Subcutaneous abdominal adipose tissue (tissue), 5 donors: ENCODE data around the gene MS4A6A.
"Not testable (repeated sequence)": the region's sequence is repeated elsewhere in the genome, so short reads cannot be mapped to it uniquely, and the experiment has no call there.

ENCODE experiments used
- H3K27ac ChIP-seq: one replicate; pipeline ENCODE4 v1.7.0; 2013; ENCODE audit warnings: low read depth, mild to moderate bottlenecking, inconsistent platforms, low read length, moderate library complexity
- H3K27me3 ChIP-seq, 5 donors: one replicate each; pipeline ENCODE4 v1.7.0; 2013; ENCODE audit warnings: low read length in 5 of 5, inconsistent platforms in 1 of 5; ENCODE audit not compliant: control insufficient read depth in 5 of 5, insufficient read depth in 4 of 5
- H3K36me3 ChIP-seq, 5 donors: one replicate each; pipeline ENCODE4 v1.7.0; 2013; ENCODE audit warnings: low read length in 5 of 5; ENCODE audit not compliant: control insufficient read depth in 5 of 5, insufficient read depth in 5 of 5
- H3K4me1 ChIP-seq, 5 donors: one replicate each; pipeline ENCODE4 v1.7.0; 2013; ENCODE audit warnings: low read length in 5 of 5, mild to moderate bottlenecking in 3 of 5, moderate library complexity in 1 of 5; ENCODE audit not compliant: control insufficient read depth in 5 of 5, insufficient read depth in 5 of 5
- H3K4me3 ChIP-seq, 5 donors: one replicate each; pipeline ENCODE4 v1.7.0; 2013; ENCODE audit warnings: low read length in 5 of 5, low read depth in 1 of 5
- H3K9ac ChIP-seq, 5 donors: one replicate each; pipeline ENCODE4 v1.7.0; 2013; ENCODE audit warnings: low read length in 5 of 5, mild to moderate bottlenecking in 4 of 5, moderate library complexity in 3 of 5
- H3K9me3 ChIP-seq, 5 donors: one replicate each; pipeline ENCODE4 v1.7.0; 2013; ENCODE audit warnings: low read length in 5 of 5; ENCODE audit not compliant: control insufficient read depth in 5 of 5
- donor health status: healthy.
- donor health status: healthy.
- donor health status: healthy.
- donor health status: healthy.
- donor health status: healthy.

MS4A6A gene

GRCh38 chr11:60143768-60144167 is 39.1 kb downstream of the MS4A6A start:
- no peak overlapping the region for H3K27ac ChIP-seq
- H3K4me3 ChIP-seq = no peak overlapping the region

GRCh38 chr11:60133917-60134316 is 49.0 kb downstream of the MS4A6A start:
- peaks cover 0 to 10% (median 5%) of the 10 kb centered on the region in 5 donors for H3K9me3 ChIP-seq
- no peak overlapping the region for H3K27ac ChIP-seq
- no peak overlapping the region for H3K9ac ChIP-seq
- H3K4me3 ChIP-seq = no peak overlapping the region
- H3K27me3 ChIP-seq = peaks cover 0 to 6% (median 0%) of the 10 kb centered on the region in 5 donors
- no peaks in the 10 kb centered on the region for H3K4me1 ChIP-seq
- no peaks in the 10 kb centered on the region for H3K36me3 ChIP-seq

More at GRCh38 chr11:60143768-60144167, 39.1 kb downstream of the MS4A6A start:
- no peaks in the 10 kb centered on the region for H3K4me1 ChIP-seq
- H3K36me3 ChIP-seq = no peaks in the 10 kb centered on the region
- no peaks in the 10 kb centered on the region for H3K9me3 ChIP-seq
- H3K27me3 ChIP-seq = no peaks in the 10 kb centered on the region
- H3K9ac ChIP-seq = no peak overlapping the region

DNA sequence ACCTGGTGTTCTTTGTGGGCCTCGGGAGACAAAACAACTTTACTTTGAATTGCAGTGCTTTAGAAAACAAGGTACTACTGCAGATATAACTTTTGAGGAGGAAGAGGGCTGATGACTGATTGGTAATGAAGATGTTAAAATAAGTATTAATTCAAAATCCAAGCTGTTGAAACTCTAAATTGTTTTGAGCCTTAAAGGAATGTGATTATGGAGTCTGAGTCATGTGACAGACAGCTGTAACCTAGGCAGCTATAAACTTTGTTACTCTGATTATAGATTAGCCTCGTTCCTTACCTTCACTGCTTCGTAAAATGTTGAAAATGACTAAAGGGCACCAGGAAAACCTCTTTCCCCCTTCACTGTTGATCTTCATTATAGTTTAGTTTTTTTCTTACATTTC is 51.0 kb downstream of the MS4A6A start:
- Histone ChIP-seq H3K4me3 (no peak overlapping the region), H3K27me3 (peaks cover 0 to 6% (median 0%) of the 10 kb centered on the region in 5 donors), H3K36me3 (no peaks in the 10 kb centered on the region), H3K4me1 (no peaks in the 10 kb centered on the region), H3K27ac (no peak overlapping the region), H3K9me3 (peaks cover 0 to 10% (median 5%) of the 10 kb centered on the region in 5 donors), H3K9ac (no peak overlapping the region)

DNA sequence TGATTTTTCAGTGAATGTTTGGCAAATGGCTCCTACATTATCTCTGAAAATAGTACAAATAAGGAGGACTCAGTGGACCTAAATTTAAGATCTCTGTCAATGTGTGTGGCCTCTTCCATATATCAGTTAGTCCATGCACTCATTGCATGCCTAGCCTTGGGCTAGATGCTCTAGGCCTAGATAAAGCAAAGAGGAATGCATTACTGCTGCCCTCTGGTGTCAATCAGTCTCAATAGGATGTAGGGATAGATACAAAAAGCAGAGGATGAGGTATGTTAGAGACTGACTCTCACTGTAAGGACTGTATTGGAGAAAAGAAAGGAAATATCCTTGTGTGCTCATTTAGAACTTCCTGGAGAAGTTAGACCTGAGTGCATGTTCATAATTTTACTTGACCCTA is 52.4 kb downstream of the MS4A6A start:
- no peaks in the 10 kb centered on the region for H3K9me3 ChIP-seq
- H3K27ac ChIP-seq = no peak overlapping the region

GRCh38 chr11:60129853-60130252 is 53.0 kb downstream of the MS4A6A start:
- Histone ChIP-seq H3K9ac (no peak overlapping the region), H3K36me3 (no peaks in the 10 kb centered on the region), H3K4me1 (no peaks in the 10 kb centered on the region), H3K9me3 (no peaks in the 10 kb centered on the region), H3K4me3 (no peak overlapping the region), H3K27me3 (no peaks in the 10 kb centered on the region), H3K27ac (no peak overlapping the region)

More for the DNA sequence above, 52.4 kb downstream of the MS4A6A start:
- Histone ChIP-seq H3K36me3 (no peaks in the 10 kb centered on the region), H3K9ac (no peak overlapping the region), H3K27me3 (no peaks in the 10 kb centered on the region), H3K4me1 (no peaks in the 10 kb centered on the region), H3K4me3 (no peak overlapping the region)

GRCh38 chr11:60128866-60129265 is 54.0 kb downstream of the MS4A6A start:
- not testable (repeated sequence) for H3K4me1 ChIP-seq, H3K27me3 ChIP-seq, H3K4me3 ChIP-seq

DNA sequence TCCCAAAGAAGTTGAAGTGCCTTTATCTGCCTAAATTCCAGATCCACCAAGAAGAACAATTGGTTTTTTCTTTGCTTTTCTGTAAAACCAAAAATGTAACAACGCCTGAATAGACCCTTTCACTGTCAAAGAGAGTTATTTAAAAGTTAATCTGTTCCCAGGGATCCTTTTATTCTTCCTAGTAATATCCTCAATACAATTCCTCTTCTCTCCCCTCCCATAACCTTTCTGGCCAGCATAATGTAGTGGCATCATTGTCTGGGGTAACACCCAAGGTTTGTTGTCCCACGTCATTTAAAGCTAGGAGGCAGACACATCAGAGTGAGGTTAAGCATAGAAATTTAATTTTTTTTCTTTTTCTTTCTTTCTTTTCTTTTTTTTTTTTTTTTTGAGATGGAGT is 54.5 kb downstream of the MS4A6A start:
- Histone ChIP-seq H3K9ac (no peak overlapping the region), H3K4me3 (no peak overlapping the region), H3K27me3 (no peaks in the 10 kb centered on the region), H3K9me3 (no peaks in the 10 kb centered on the region), H3K36me3 (no peaks in the 10 kb centered on the region), H3K4me1 (no peaks in the 10 kb centered on the region), H3K27ac (no peak overlapping the region)

More at GRCh38 chr11:60128866-60129265, 54.0 kb downstream of the MS4A6A start:
- not testable (repeated sequence) for H3K36me3 ChIP-seq, H3K9me3 ChIP-seq, H3K27ac ChIP-seq, H3K9ac ChIP-seq

- no peaks in the 10 kb centered on the region for H3K4me1 ChIP-seq
- H3K27me3 ChIP-seq = no peaks in the 10 kb centered on the region
- no peak overlapping the region for H3K27ac ChIP-seq
- H3K36me3 ChIP-seq = no peaks in the 10 kb centered on the region
- H3K9ac ChIP-seq = no peak overlapping the region
- H3K4me3 ChIP-seq = no peak overlapping the region
- no peaks in the 10 kb centered on the region for H3K9me3 ChIP-seq
These were observed 55.5 kb downstream of the MS4A6A start for GRCh38 chr11:60127311-60127811.

DNA sequence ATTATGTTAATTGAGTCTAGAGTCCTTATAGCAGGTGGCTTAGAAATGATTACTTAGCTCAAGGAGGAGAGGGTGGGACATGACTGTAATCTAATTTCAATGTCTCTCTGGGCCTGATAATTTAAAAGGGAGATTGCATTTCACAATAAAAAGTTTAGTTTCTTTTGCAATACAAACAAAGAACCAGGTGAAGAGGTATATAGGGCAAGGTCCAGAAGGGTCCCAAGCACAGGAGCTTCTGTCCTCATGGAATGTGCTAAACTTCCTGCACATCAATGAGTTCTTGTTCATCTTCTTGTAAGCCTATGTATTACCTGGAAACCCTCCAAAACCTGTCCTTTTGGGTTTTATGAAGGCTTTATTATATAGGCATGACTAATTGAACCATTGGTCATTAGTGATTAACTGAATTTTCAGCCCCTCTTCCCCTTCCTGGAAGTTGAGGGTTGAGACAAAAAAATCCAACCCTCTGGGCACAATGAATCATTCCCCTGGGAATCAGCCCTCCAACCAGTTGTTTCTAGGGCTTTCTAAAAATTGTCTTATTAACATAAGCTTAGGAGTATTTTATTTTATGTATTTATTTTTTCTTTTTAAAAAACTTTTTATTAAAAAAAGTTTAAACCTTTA is 56.8 kb downstream of the MS4A6A start:
- H3K27ac ChIP-seq = no peak overlapping the region
- H3K36me3 ChIP-seq = no peaks in the 10 kb centered on the region
- H3K9ac ChIP-seq = no peak overlapping the region
- no peaks in the 10 kb centered on the region for H3K4me1 ChIP-seq
- H3K9me3 ChIP-seq = no peaks in the 10 kb centered on the region
- no peak overlapping the region for H3K4me3 ChIP-seq
- no peaks in the 10 kb centered on the region for H3K27me3 ChIP-seq

GRCh38 chr11:60124802-60125432 is 58.0 kb downstream of the MS4A6A start:
- H3K9ac ChIP-seq = no peak overlapping the region
- H3K27ac ChIP-seq = no peak overlapping the region
- H3K4me3 ChIP-seq = no peak overlapping the region
- H3K27me3 ChIP-seq = no peaks in the 10 kb centered on the region
- no peaks in the 10 kb centered on the region for H3K9me3 ChIP-seq
- H3K36me3 ChIP-seq = no peaks in the 10 kb centered on the region
- no peaks in the 10 kb centered on the region for H3K4me1 ChIP-seq
